ENCODE data around the gene ABCA7. TPM values are rescaled to one million over a fixed set of nuclear protein-coding genes. Genes with fewer than 3 reads are reported as not detected.
A peak's percentile ranks its signal among the peaks of the same experiment; 100 is the strongest.

The ABCA7 gene
- total and polyA plus RNA-seq, 2 of the 13 experiments (the other 11 are each of a cell fraction or from before 2014, with no cell fraction given) = 4.4 to 32.4 TPM

- TF ChIP-seq, protein P1, sequence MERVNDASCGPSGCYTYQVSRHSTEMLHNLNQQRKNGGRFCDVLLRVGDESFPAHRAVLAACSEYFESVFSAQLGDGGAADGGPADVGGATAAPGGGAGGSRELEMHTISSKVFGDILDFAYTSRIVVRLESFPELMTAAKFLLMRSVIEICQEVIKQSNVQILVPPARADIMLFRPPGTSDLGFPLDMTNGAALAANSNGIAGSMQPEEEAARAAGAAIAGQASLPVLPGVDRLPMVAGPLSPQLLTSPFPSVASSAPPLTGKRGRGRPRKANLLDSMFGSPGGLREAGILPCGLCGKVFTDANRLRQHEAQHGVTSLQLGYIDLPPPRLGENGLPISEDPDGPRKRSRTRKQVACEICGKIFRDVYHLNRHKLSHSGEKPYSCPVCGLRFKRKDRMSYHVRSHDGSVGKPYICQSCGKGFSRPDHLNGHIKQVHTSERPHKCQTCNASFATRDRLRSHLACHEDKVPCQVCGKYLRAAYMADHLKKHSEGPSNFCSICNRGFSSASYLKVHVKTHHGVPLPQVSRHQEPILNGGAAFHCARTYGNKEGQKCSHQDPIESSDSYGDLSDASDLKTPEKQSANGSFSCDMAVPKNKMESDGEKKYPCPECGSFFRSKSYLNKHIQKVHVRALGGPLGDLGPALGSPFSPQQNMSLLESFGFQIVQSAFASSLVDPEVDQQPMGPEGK (CRISPR knock-in tag; IDR thresholded peaks at IDR 0.05) = peak; percentile 97
- TF ChIP-seq, protein P2, sequence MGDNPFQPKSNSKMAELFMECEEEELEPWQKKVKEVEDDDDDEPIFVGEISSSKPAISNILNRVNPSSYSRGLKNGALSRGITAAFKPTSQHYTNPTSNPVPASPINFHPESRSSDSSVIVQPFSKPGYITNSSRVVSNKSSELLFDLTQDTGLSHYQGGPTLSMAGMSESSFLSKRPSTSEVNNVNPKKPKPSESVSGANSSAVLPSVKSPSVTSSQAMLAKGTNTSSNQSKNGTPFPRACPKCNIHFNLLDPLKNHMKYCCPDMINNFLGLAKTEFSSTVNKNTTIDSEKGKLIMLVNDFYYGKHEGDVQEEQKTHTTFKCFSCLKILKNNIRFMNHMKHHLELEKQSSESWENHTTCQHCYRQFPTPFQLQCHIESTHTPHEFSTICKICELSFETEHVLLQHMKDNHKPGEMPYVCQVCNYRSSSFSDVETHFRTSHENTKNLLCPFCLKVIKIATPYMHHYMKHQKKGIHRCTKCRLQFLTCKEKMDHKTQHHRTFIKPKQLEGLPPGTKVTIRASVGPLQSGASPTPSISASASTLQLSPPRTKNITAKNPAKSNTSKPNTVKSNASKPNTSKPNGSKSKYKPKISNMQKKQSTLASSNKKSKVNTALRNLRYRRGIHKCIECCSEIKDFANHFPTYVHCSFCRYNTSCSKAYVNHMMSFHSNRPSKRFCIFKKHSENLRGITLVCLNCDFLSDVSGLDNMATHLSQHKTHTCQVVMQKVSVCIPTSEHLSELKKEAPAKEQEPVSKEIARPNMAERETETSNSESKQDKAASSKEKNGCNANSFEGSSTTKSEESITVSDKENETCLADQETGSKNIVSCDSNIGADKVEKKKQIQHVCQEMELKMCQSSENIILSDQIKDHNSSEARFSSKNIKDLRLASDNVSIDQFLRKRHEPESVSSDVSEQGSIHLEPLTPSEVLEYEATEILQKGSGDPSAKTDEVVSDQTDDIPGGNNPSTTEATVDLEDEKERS (CRISPR knock-in tag; IDR thresholded peaks at IDR 0.05) = peak; percentile 47; the same call in 1 of the 2 replicates
- TF ChIP-seq ATF5 (CRISPR knock-in tag; IDR thresholded peaks at IDR 0.05; ENCODE audit: low read depth) (no peak), FOXM1 (CRISPR knock-in tag; IDR thresholded peaks at IDR 0.05) (no peak), SRY (CRISPR knock-in tag; IDR thresholded peaks at IDR 0.05) (0 out of 2 replicates have a peak, but pooled peaks have one; percentile 58), ESRRA (CRISPR knock-in tag; IDR thresholded peaks at IDR 0.05; ENCODE audit: low read depth) (peak; percentile 72), ZNF737 (CRISPR knock-in tag; IDR thresholded peaks at IDR 0.05; ENCODE audit: borderline replicate concordance) (no peak), ZSCAN9 (CRISPR knock-in tag; IDR thresholded peaks at IDR 0.05; ENCODE audit: borderline replicate concordance) (peak; percentile 51; the same call in 1 of the 2 replicates), SYNCRIP (IDR thresholded peaks at IDR 0.05; ENCODE audit: insufficient read depth, low read depth, low read length) (no peak), ATF7 (IDR thresholded peaks at IDR 0.05) (no peak), ATF7 (CRISPR knock-in tag; IDR thresholded peaks at IDR 0.05) (0 out of 2 replicates have a peak, but pooled peaks have one; percentile 61), REPIN1 (CRISPR knock-in tag; IDR thresholded peaks at IDR 0.05; ENCODE audit: borderline replicate concordance, low read depth) (peak; percentile 83), IRF9 (CRISPR knock-in tag; IDR thresholded peaks at IDR 0.05; ENCODE audit: borderline replicate concordance) (no peak), ZNF3 (CRISPR knock-in tag; IDR thresholded peaks at IDR 0.05) (no peak), EZH2 (conservative IDR thresholded peaks at IDR 0.05; ENCODE audit: low read depth, low read length) (no peak)
- TF ChIP-seq, protein P3, sequence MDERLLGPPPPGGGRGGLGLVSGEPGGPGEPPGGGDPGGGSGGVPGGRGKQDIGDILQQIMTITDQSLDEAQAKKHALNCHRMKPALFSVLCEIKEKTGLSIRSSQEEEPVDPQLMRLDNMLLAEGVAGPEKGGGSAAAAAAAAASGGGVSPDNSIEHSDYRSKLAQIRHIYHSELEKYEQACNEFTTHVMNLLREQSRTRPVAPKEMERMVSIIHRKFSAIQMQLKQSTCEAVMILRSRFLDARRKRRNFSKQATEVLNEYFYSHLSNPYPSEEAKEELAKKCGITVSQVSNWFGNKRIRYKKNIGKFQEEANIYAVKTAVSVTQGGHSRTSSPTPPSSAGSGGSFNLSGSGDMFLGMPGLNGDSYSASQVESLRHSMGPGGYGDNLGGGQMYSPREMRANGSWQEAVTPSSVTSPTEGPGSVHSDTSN (CRISPR knock-in tag; IDR thresholded peaks at IDR 0.05) = peak; percentile 80
Observed at GRCh38 chr19:1113030-1113985, 73.4 kb downstream of the ABCA7 start (continued).

All from HepG2 (cell line).